LNCaP clone FGC (cell line): ENCODE results near the gene SOX5.

Experiments used
- DNase-seq: peaks from one replicate; pipeline ENCODE4 v3.0.0-alpha.2; 2011; ENCODE audit warnings: low read depth
- H3K4me3 ChIP-seq: 2 replicates; pipeline ENCODE4 v1.5.1; 2011; ENCODE audit warnings: mild to moderate bottlenecking, low read depth, low read length, control low read depth
- CTCF ChIP-seq: IDR thresholded peaks from 2 replicates; pipeline ENCODE4 v1.5.1; 2012; ENCODE audit warnings: mild to moderate bottlenecking; ENCODE audit not compliant: control insufficient read depth, insufficient read depth; ENCODE audit errors: extremely low read depth

Gene SOX5

GRCh38 chr12:23770202-23770938 is 179.1 kb downstream of the SOX5 start:
- no peak overlapping the region for H3K4me3 ChIP-seq
- no peak for TF ChIP-seq CTCF
- DNase-seq, result no peak

- no peak for DNase-seq
- TF ChIP-seq CTCF, result no peak
Measured at GRCh38 chr12:23767834-23768233, 181.6 kb downstream of the SOX5 start.

GRCh38 chr12:23763724-23764123 is 185.7 kb downstream of the SOX5 start:
- TF ChIP-seq CTCF, result no peak
- no peak overlapping the region for H3K4me3 ChIP-seq
- no peak for DNase-seq

More at GRCh38 chr12:23767834-23768233, 181.6 kb downstream of the SOX5 start:
- H3K4me3 ChIP-seq, result no peak overlapping the region

GRCh38 chr12:23760495-23760894 is 189.0 kb downstream of the SOX5 start:
- TF ChIP-seq CTCF, result no peak
- no peak for DNase-seq

GRCh38 chr12:23758608-23759007 is 190.9 kb downstream of the SOX5 start:
- no peak for DNase-seq
- TF ChIP-seq CTCF, result no peak

More at GRCh38 chr12:23760495-23760894, 189.0 kb downstream of the SOX5 start:
- no peak overlapping the region for H3K4me3 ChIP-seq

GRCh38 chr12:23757541-23757962 is 191.9 kb downstream of the SOX5 start:
- no peak overlapping the region for H3K4me3 ChIP-seq
- no peak for TF ChIP-seq CTCF
- no peak for DNase-seq

More at GRCh38 chr12:23758608-23759007, 190.9 kb downstream of the SOX5 start:
- H3K4me3 ChIP-seq, result no peak overlapping the region

GRCh38 chr12:23756416-23756815 is 193.1 kb downstream of the SOX5 start:
- no peak for TF ChIP-seq CTCF
- no peak overlapping the region for H3K4me3 ChIP-seq
- no peak for DNase-seq
